ENCODE data around the gene HRH2. TPM values are rescaled to one million over a fixed set of nuclear protein-coding genes. Genes with fewer than 3 reads are reported as not detected.

Gene HRH2
- total RNA-seq, 4 donors from 2014 or later, result 0.15 to 4.5 (median 1.4) TPM

DNA sequence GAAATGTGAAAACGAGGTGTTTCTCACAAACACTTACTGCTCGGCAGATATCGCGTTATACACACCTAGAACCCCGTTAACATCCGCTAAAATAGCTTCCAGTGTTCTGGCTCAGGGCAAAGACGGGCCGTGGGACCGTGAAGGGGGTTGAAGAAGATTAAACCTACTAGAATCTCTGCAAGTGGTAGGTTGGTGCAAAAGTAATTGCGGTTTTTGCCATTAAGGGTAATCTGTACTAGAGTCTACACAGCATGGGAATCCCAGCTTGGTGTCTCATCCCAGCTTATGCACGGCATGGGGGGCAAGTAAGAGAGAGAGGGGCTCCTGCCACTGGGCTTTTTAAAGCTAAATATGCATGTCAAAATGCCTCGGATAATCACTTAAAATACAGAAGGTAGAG, 43.9 kb downstream of the HRH2 start:
- Histone ChIP-seq H3K27me3 (peaks cover 0 to 6% (median 0%) of the 10 kb centered on the region in 4 donors), H3K4me1 (no peaks in the 10 kb centered on the region), H3K4me3 (no peak overlapping the region), H3K9me3 (no peaks in the 10 kb centered on the region), H3K36me3 (no peaks in the 10 kb centered on the region), H3K27ac (no peak overlapping the region)
- intact Hi-C loops (cut with DNase I), result no loop called here
- no peak for TF ChIP-seq POLR2A (IDR thresholded peaks at IDR 0.05)
- no peak for TF ChIP-seq CTCF (IDR thresholded peaks at IDR 0.05)
- 77 to 85% methylated on average over 12 of the region's 12 CpGs for WGBS, 2 donors
- DNase-seq, result no peak

- intact Hi-C loops (cut with DNase I), result no loop called here
- H3K4me3 ChIP-seq, result no peak overlapping the region
- H3K4me1 ChIP-seq, result no peaks in the 10 kb centered on the region
- 64 to 68% methylated on average over 2 to 5 of the region's 6 CpGs for WGBS, 2 donors
- H3K36me3 ChIP-seq, result no peaks in the 10 kb centered on the region
- no peaks in the 10 kb centered on the region for H3K9me3 ChIP-seq
- H3K27ac ChIP-seq, result no peak overlapping the region
- DNase-seq, result no peak
- TF ChIP-seq POLR2A (IDR thresholded peaks at IDR 0.05) (no peak), CTCF (IDR thresholded peaks at IDR 0.05) (no peak)
- peaks cover 0 to 15% (median 0%) of the 10 kb centered on the region in 4 donors for H3K27me3 ChIP-seq
Measured at GRCh38 chr5:175706499-175706898, 48.6 kb downstream of the HRH2 start.

DNA sequence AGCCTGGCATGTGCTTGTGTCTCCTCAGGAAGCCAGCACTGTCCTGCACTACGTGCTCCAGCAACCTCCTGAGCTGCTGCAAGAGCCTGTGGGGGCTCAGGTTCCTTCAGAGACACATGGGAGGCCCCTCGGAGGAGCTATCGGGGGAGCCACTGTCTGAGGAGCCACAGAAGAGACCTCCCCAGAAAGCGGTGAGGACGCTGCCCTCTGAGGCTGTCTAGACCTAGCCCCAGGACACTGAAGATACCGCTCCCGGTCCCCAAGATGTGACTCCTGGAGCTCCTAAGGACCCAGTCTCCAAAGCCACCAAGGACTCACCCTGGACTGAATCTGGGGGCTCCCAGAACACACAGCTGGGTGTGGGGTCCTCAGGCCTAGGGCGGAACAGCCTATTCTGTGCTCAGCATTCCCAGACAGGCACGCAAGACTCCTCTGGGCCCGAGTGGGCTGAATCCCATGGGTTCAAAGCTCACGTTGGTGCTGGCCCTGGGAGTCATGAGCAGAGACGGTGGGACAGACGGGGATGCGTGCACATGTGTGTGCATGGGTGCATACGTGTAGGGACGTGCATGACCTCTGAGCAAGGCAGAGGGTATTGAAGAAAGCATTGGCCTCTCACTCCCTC, 50.0 kb downstream of the HRH2 start:
- H3K4me1 ChIP-seq, result no peaks in the 10 kb centered on the region
- no peak overlapping the region for H3K4me3 ChIP-seq
- no peaks in the 10 kb centered on the region for H3K36me3 ChIP-seq
- TF ChIP-seq CTCF (IDR thresholded peaks at IDR 0.05), result no peak
- no peak for TF ChIP-seq POLR2A (IDR thresholded peaks at IDR 0.05)
- no peak overlapping the region for H3K27ac ChIP-seq
- 94 to 98% methylated on average over 7 to 8 of the region's 16 CpGs for WGBS, 2 donors
- no peaks in the 10 kb centered on the region for H3K9me3 ChIP-seq
- no peak for DNase-seq
- H3K27me3 ChIP-seq, result peaks cover 0 to 13% (median 0%) of the 10 kb centered on the region in 4 donors
- intact Hi-C loops (cut with DNase I), result no loop called here

GRCh38 chr5:175709276-175709781, 51.5 kb downstream of the HRH2 start:
- Histone ChIP-seq H3K27ac (no peak overlapping the region), H3K27me3 (peaks cover 0 to 13% (median 0%) of the 10 kb centered on the region in 4 donors), H3K4me3 (no peak overlapping the region), H3K9me3 (no peaks in the 10 kb centered on the region), H3K4me1 (no peaks in the 10 kb centered on the region), H3K36me3 (no peaks in the 10 kb centered on the region)
- no peak for DNase-seq
- TF ChIP-seq CTCF (IDR thresholded peaks at IDR 0.05), result no peak
- TF ChIP-seq POLR2A (IDR thresholded peaks at IDR 0.05), result no peak
- intact Hi-C loops (cut with DNase I), result no loop called here
- whole genome bisulfite sequencing, 2 donors, result 66 to 78% methylated on average over 11 to 12 of the region's 13 CpGs

- no peaks in the 10 kb centered on the region for H3K36me3 ChIP-seq
- DNase-seq, result no peak
- H3K27ac ChIP-seq, result no peak overlapping the region
- WGBS, 2 donors, result 66 to 68% methylated on average over 5 to 6 of the region's 6 CpGs
- intact Hi-C loops (cut with DNase I), result no loop called here
- TF ChIP-seq CTCF (IDR thresholded peaks at IDR 0.05), result no peak
- TF ChIP-seq POLR2A (IDR thresholded peaks at IDR 0.05), result no peak
- no peaks in the 10 kb centered on the region for H3K9me3 ChIP-seq
- peaks cover 0 to 13% (median 0%) of the 10 kb centered on the region in 4 donors for H3K27me3 ChIP-seq
- H3K4me1 ChIP-seq, result no peaks in the 10 kb centered on the region
- no peak overlapping the region for H3K4me3 ChIP-seq
Measured at GRCh38 chr5:175710326-175710725, 52.5 kb downstream of the HRH2 start.

Measured in esophagus squamous epithelium (tissue), 5 donors.